GM12801 (cell line): ENCODE measurements around the gene BDKRB2.

ENCODE experiments used
- CTCF ChIP-seq: IDR thresholded peaks from one replicate; pipeline ENCODE4 v1.5.1; 2011; ENCODE audit warnings: control low read depth; ENCODE audit not compliant: insufficient read length; ENCODE audit errors: extremely low read depth

BDKRB2 gene

GRCh38 chr14:96239711-96240141 lies 35.1 kb downstream of the BDKRB2 start:
- no peak for TF ChIP-seq CTCF

- TF ChIP-seq CTCF, result no peak
Measured at GRCh38 chr14:96240641-96241040, 36.0 kb downstream of the BDKRB2 start.

DNA sequence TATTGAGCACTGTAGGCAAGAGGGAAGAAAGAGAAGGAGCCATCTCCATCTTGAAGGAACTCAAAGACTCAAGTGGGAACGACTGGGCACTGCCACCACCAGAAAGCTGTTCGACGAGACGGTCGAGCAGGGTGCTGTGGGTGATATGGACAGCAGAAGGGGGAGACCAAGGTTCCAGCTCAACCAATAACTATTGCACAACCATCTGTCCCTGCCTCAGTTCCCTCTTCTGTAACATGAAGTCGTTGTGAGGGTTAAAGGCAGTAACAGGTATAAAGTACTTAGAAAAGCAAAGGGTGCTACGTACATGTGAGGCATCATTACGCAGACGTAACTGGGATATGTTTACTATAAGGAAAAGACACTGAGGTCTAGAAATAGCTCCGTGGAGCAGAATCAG lies 37.5 kb downstream of the BDKRB2 start:
- no peak for TF ChIP-seq CTCF

DNA sequence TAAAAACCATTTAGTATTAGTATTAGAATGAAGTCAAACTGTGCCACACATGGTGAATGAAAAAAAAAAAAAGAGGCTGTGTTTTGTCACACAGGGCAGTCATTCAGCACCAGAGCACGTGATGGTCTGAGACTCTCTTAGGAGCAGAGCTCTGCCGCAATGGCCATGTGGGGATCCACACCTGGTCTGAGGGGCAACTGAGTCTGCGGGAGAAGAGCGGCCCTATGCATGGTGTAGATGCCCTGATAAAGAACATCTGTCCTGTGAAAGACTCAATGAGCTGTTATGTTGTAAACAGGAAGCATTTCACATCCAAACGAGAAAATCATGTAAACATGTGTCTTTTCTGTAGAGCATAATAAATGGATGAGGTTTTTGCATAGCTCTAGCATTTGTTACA lies 39.1 kb downstream of the BDKRB2 start:
- no peak for TF ChIP-seq CTCF

DNA sequence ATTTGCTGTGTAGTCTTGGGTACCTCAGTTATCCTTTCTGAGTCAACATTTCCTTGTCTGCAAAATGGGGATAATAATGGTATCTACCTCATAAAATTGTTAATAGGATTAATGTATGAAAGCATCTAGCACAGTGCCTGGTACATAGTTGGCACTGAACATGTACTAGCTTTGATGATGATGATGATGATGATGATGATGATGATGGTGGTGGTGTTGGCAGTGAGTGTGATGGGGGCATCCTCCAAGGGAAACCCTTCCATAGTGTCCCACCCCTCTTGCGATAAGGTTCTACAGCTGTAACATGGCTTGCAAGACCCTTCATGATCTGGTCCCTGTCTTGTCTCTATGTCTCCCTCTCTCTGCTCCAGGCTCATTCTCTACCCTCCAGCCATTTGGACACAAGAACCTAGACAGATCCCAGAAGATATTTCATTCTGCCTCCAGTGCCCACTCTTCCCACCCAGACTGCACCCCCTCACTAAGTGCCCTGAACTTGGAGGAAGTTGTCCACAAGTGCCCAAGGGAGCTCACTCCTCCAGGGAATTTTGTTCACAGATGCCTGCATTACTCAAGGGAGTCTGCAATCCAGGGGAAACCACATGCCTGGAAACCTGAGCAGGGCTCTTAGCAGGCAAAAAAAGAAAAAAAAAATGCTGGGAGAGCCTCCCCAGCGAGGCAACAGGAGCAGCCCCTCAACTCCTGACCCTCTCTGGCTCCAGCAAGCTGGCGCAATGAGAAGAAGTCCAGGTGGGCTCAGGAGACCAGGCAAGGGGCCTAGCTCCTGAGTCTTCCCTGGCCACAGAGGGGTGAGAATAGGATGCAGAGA lies 41.3 kb downstream of the BDKRB2 start:
- no peak for TF ChIP-seq CTCF

DNA sequence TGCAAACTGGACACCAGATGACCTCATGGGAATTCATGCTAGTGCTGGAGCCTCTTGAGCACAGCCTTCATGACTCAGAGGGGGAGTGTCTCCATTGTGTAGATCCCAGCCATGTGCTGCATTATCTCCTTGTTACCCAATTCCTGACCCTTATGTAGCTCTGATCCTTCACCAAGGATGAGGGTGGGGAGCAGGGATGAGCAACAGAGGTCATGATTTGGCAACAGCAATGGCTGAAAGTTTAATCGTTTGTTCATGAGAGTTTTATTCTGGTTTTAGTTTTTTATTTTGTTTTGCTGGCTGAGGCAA lies 41.9 kb downstream of the BDKRB2 start:
- no peak for TF ChIP-seq CTCF

GRCh38 chr14:96247031-96247430 lies 42.4 kb downstream of the BDKRB2 start:
- no peak for TF ChIP-seq CTCF
